OCI-LY3 (cell line): ENCODE data around the gene ARHGAP6.

Experiments
- H2AFZ ChIP-seq: fragments of 200-600, 300-600 bp; shearing (Covaris generic); 2 replicates; pipeline ENCODE4 v1.6.0; 2014; ENCODE audit warnings: antibody characterized with exemption, low read depth, low read length
- H3K27ac ChIP-seq: fragments of 200-600, 300-600 bp; sonication (generic); 2 replicates; pipeline ENCODE4 v1.5.1; 2014; ENCODE audit warnings: mild to moderate bottlenecking, low read length, moderate library complexity, mixed read lengths
- H3K27me3 ChIP-seq: fragments of 200-600, 300-600 bp; sonication (generic); 2 replicates; pipeline ENCODE4 v1.6.1; 2014; ENCODE audit warnings: low read depth, low read length, mixed read lengths
- H3K36me3 ChIP-seq: fragments of 200-600, 300-600 bp; sonication (generic); replicated peaks from 2 replicates; pipeline ENCODE3; 2014; ENCODE audit warnings: low read depth, low read length, mixed read lengths
- H3K4me1 ChIP-seq: fragments of 300-600, 200-600 bp; sonication (generic); 2 replicates; pipeline ENCODE4 v1.6.1; 2014; ENCODE audit warnings: low read length, mixed read lengths
- H3K4me2 ChIP-seq: fragments of 200-600, 300-600 bp; sonication (generic); 2 replicates; pipeline ENCODE4 v1.6.1; 2014; ENCODE audit warnings: low read length, mixed read lengths
- H3K4me3 ChIP-seq: fragments of 300-600, 200-600 bp; sonication (generic); 2 replicates; pipeline ENCODE4 v1.5.1; 2014; ENCODE audit warnings: antibody characterized with exemption, mild to moderate bottlenecking, low read length, moderate library complexity
- H3K79me2 ChIP-seq: fragments of 300-600, 200-600 bp; shearing (Covaris generic); 2 replicates; pipeline ENCODE4 v1.6.1; 2014; ENCODE audit warnings: mild to moderate bottlenecking, low read length, mixed read lengths
- H3K9ac ChIP-seq: fragments of 300-600, 200-600 bp; shearing (Covaris generic); 2 replicates; pipeline ENCODE4 v1.6.0; 2014; ENCODE audit warnings: mild to moderate bottlenecking, low read length, moderate library complexity
- H3K9me3 ChIP-seq: fragments of 200-600, 300-600 bp; shearing (Covaris generic); 2 replicates; pipeline ENCODE4 v1.6.1; 2014; ENCODE audit warnings: low read length, mixed read lengths; ENCODE audit not compliant: insufficient read depth
- H4K20me1 ChIP-seq: fragments of 200-600, 300-600 bp; sonication (generic); 2 replicates; pipeline ENCODE4 v1.6.1; 2016; ENCODE audit warnings: low read length, mixed read lengths; ENCODE audit not compliant: insufficient read depth
- EZH2phosphoT487 ChIP-seq: fragments of 200-600 bp; shearing (Covaris generic); IDR thresholded peaks from 2 replicates; pipeline ENCODE4 v1.6.1; 2018; ENCODE audit warnings: antibody characterized with exemption, mixed run types, low read depth
- TF ChIP-seq, protein P1 (sequence below): fragments of 200-600, 300-600 bp; sonication (generic); IDR thresholded peaks from 2 replicates; pipeline ENCODE4 v1.5.1; 2014; ENCODE audit warnings: antibody characterized with exemption, low read length, low read depth

The ARHGAP6 gene

DNA sequence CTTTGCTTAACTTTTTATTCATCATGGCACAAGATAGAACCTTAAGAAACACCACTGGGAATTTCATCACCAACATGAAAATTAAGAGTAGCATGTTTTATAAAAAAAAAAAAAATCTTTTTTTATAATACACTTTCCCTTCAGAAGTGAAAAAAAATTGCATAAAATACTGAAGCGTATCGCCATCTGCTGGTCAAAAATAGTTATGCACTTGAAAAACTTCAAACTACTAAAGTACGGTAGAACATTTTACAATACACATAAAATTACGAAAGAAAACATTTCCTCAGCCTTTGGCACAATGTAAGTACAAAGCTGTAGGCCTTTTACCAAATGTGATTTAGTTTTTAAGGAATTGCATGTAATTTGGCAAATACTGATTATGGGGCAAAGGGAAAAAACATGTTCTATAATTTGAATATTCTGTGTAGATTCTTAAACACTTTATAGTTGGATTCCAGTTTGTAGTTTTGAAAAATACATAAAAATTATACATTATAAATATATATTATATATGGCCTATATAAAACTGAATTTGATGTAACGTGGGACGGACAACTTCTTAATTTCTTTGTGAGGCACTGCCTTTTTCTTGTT lies 528.1 kb downstream of the ARHGAP6 start:
- Histone ChIP-seq H2AFZ (0 out of 2 replicates have a peak overlapping the region, but pooled peaks have one; percentile 77), H3K9ac (peak overlapping the region; percentile 37; the same call in 1 of the 2 replicates), H3K4me1 (no peaks in the 10 kb centered on the region; the same call in 1 of the 2 replicates), H3K79me2 (no peaks in the 10 kb centered on the region), H3K4me3 (peak overlapping the region; percentile 50; the same call in 1 of the 2 replicates), H3K4me2 (peak overlapping the region; percentile 68), H3K9me3 (no peaks in the 10 kb centered on the region), H3K36me3 (no peaks in the 10 kb centered on the region), H3K27me3 (no peaks in the 10 kb centered on the region), H3K27ac (no peak overlapping the region), H4K20me1 (no peaks in the 10 kb centered on the region)
- TF ChIP-seq, protein P1, sequence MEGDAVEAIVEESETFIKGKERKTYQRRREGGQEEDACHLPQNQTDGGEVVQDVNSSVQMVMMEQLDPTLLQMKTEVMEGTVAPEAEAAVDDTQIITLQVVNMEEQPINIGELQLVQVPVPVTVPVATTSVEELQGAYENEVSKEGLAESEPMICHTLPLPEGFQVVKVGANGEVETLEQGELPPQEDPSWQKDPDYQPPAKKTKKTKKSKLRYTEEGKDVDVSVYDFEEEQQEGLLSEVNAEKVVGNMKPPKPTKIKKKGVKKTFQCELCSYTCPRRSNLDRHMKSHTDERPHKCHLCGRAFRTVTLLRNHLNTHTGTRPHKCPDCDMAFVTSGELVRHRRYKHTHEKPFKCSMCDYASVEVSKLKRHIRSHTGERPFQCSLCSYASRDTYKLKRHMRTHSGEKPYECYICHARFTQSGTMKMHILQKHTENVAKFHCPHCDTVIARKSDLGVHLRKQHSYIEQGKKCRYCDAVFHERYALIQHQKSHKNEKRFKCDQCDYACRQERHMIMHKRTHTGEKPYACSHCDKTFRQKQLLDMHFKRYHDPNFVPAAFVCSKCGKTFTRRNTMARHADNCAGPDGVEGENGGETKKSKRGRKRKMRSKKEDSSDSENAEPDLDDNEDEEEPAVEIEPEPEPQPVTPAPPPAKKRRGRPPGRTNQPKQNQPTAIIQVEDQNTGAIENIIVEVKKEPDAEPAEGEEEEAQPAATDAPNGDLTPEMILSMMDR, result peak; percentile 65
- no peak for TF ChIP-seq EZH2phosphoT487

- H3K36me3 ChIP-seq, result no peaks in the 10 kb centered on the region
- no peaks in the 10 kb centered on the region for H3K79me2 ChIP-seq
- TF ChIP-seq, protein P1, result no peak
- no peak for TF ChIP-seq EZH2phosphoT487
- no peaks in the 10 kb centered on the region for H4K20me1 ChIP-seq
- H3K9ac ChIP-seq, result no peak overlapping the region
- H3K4me3 ChIP-seq, result no peak overlapping the region
- peaks cover 1% of the 10 kb centered on the region; the same call in 1 of the 2 replicates for H3K4me1 ChIP-seq
- no peak overlapping the region for H2AFZ ChIP-seq
- no peak overlapping the region for H3K4me2 ChIP-seq
- H3K9me3 ChIP-seq, result no peaks in the 10 kb centered on the region
- H3K27me3 ChIP-seq, result no peaks in the 10 kb centered on the region
- H3K27ac ChIP-seq, result no peak overlapping the region
These were observed 530.0 kb downstream of the ARHGAP6 start for GRCh38 chrX:11135564-11136185.

DNA sequence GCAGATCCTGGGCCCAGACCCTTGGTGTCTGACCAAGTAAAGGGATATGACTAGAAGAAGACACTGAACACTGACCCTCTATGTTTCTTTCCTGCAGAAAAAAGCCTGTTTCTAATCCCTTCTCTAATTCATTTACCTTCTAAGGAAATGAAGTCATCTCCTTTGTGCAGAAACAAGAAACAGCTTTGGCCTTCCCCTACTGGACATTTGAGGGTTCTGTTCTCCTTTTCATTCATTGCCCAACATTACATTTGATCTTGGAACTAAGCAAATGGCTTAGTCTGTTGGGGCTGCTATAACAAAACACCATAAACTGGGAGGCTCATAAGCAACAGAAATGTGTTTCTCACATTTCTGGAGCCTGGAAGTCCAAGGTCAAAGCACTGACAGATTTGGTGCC lies 534.6 kb downstream of the ARHGAP6 start:
- Histone ChIP-seq H3K4me2 (no peak overlapping the region), H3K9me3 (no peaks in the 10 kb centered on the region), H3K27ac (no peak overlapping the region), H3K36me3 (no peaks in the 10 kb centered on the region), H3K9ac (no peak overlapping the region), H3K4me1 (peaks cover 9% of the 10 kb centered on the region), H3K27me3 (no peaks in the 10 kb centered on the region), H3K4me3 (no peak overlapping the region), H3K79me2 (no peaks in the 10 kb centered on the region), H4K20me1 (no peaks in the 10 kb centered on the region), H2AFZ (no peak overlapping the region)
- no peak for TF ChIP-seq EZH2phosphoT487
- TF ChIP-seq, protein P1, result no peak

DNA sequence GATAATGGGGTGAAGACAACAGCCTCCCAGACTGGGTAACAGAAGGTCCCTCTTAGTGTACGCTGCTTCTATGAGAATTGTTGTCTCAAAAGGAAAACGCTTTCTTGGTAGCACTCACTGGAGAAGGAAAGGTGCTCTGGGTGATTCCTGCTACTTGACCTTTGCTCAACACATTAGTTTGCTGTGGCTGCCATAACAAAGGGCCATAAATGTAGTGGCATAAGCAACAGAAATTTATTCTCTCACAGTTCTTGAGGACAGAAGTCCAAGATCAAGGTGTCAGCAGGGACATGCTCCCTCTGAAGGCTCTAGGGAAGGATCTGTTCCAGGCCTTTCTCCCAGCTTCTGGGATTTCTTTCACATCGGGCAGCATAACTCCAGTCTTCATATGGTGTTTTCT lies 535.6 kb downstream of the ARHGAP6 start:
- no peaks in the 10 kb centered on the region for H3K36me3 ChIP-seq
- H3K4me1 ChIP-seq, result peaks cover 9% of the 10 kb centered on the region
- TF ChIP-seq, protein P1, result no peak
- TF ChIP-seq EZH2phosphoT487, result no peak

More for the DNA sequence above, 535.6 kb downstream of the ARHGAP6 start:
- H3K27me3 ChIP-seq, result no peaks in the 10 kb centered on the region
- H4K20me1 ChIP-seq, result no peaks in the 10 kb centered on the region
- no peak overlapping the region for H3K4me2 ChIP-seq
- H3K4me3 ChIP-seq, result no peak overlapping the region
- no peaks in the 10 kb centered on the region for H3K79me2 ChIP-seq
- no peak overlapping the region for H3K27ac ChIP-seq
- H3K9me3 ChIP-seq, result no peaks in the 10 kb centered on the region
- H3K9ac ChIP-seq, result no peak overlapping the region
- no peak overlapping the region for H2AFZ ChIP-seq
